Measurements from ENCODE around the gene DAZL.

Gene DAZL

GRCh38 chr3:16543242-16543864, 61.9 kb downstream of the DAZL start:
- DNase-seq (ENCODE audit: low read depth in 2 of 2): no peak

GRCh38 chr3:16538507-16538906, 66.7 kb downstream of the DAZL start:
- no peak for DNase-seq (ENCODE audit: low read depth in 2 of 2)

- DNase-seq (ENCODE audit: low read depth in 2 of 2): no peak
Measured at GRCh38 chr3:16536996-16537395, 68.2 kb downstream of the DAZL start.

All from stimulated activated CD4-positive, alpha-beta T cell treated with anti-CD3 and anti-CD28 coated beads, Interleukin-4, amount 100 ng/mL, for 48 hours (primary cell).